AG09309 (cell line): Measurements from ENCODE around the gene COLEC11.

Experiments
- DNase-seq: peaks from one replicate; pipeline ENCODE4 v3.0.0-alpha.2; 2010; ENCODE audit warnings: low read depth
- H3K4me3 ChIP-seq: 2 replicates; pipeline ENCODE4 v1.5.1; 2011; ENCODE audit warnings: mild to moderate bottlenecking, low read depth, low read length, moderate library complexity; ENCODE audit not compliant: control insufficient read depth
- CTCF ChIP-seq: IDR thresholded peaks from 2 replicates; pipeline ENCODE4 v1.5.1; 2011; ENCODE audit warnings: mild to moderate bottlenecking, low read depth, low read length, inconsistent platforms; ENCODE audit not compliant: insufficient read depth, control insufficient read depth; ENCODE audit errors: missing control alignments

Gene COLEC11

DNA sequence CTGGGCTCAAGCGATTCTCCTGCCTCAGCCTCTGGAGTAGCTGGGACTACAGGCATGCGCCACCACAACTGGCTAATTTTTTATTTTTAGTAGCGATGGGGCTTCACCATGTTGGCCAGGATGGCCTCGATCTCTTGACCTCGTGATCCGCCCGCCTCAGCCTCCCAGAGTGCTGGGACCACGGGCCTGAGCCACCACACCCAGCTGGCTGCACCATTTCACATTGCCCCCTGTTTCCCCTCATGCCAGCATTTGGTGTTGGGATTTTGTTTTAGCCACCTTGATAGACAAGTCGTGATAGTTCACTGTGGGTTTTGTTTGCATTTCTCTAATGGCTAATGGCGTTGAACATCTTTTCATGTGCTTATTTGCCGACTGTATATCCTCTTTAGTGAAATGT is 5.8 kb upstream of the COLEC11 start:
- no peak for TF ChIP-seq CTCF
- H3K4me3 ChIP-seq = no peak overlapping the region
- no peak for DNase-seq

- DNase-seq = no peak
- no peak for TF ChIP-seq CTCF
- H3K4me3 ChIP-seq = no peak overlapping the region
Observed at GRCh38 chr2:3595404-3595803, 492 bp downstream of the COLEC11 start.

DNA sequence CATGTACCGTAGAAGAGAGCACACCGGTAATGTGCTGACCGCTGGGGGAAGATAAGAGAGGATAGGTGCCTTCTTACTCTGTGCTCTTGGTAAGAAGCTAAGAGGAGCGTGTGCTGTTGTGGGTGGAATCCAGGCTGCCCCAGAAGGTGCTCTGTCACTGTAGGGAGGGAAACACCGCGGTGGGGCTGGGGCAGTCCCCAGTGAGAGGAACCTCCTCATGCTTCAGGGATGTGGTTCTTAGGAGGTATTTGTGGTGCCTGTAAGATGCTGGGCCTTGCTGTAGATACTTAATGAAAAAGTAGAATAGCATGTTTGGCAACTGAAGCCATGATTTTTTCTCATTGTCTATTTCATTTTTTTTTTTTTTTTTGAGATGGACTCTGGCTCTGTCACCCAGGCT is 1.1 kb downstream of the COLEC11 start:
- no peak for DNase-seq
- TF ChIP-seq CTCF = no peak
- H3K4me3 ChIP-seq = no peak overlapping the region

- TF ChIP-seq CTCF = no peak
- H3K4me3 ChIP-seq = no peak overlapping the region
Observed at GRCh38 chr2:3596901-3597417, 2.0 kb downstream of the COLEC11 start.

DNA sequence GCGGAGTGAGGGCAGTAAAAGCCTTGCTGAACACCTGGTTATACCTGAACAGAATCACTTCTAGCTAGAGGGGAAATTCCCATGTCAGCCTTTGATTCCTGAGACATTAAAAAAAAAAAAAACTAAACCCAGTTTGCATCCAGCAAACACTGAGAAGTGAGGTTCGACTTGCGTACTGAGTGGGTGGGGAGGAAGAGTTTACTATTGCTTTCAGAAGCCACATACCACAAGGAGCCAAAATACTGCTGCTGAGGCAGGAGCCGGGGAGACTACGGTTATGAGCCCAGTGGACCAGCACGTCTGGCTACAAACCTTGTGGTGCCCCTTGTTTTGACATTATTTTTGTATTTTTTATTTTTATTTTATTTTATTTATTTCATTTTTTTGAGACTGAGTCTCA is 2.7 kb downstream of the COLEC11 start:
- no peak overlapping the region for H3K4me3 ChIP-seq
- no peak for DNase-seq
- TF ChIP-seq CTCF = no peak

More at GRCh38 chr2:3596901-3597417, 2.0 kb downstream of the COLEC11 start:
- no peak for DNase-seq

- TF ChIP-seq CTCF = no peak
- H3K4me3 ChIP-seq = no peak overlapping the region
- no peak for DNase-seq
Observed at GRCh38 chr2:3598197-3598910, 3.4 kb downstream of the COLEC11 start.
